Spinal cord (tissue), 10 donors: ENCODE results near the gene LMF2. TPM values are rescaled to one million over a fixed set of nuclear protein-coding genes. Genes with fewer than 3 reads are reported as not detected.

ENCODE experiments used
- DNase-seq, 6 donors: peaks; one replicate each; pipeline versions ENCODE4 v3.0.0 to v3.0.0-alpha.2; 2013 to 2015; ENCODE audit warnings: low spot score in 6 of 6, low read depth in 4 of 6
- H3K27ac ChIP-seq: one replicate; pipeline ENCODE4 v1.5.1; 2013; ENCODE audit warnings: low read depth, low read length, control low read depth
- H3K27me3 ChIP-seq: one replicate; pipeline ENCODE4 v1.6.1; 2013; ENCODE audit warnings: low read length; ENCODE audit not compliant: control insufficient read depth, insufficient read depth
- H3K36me3 ChIP-seq: one replicate; pipeline ENCODE4 v1.6.1; 2013; ENCODE audit warnings: low read length; ENCODE audit not compliant: control insufficient read depth, insufficient read depth
- H3K4me1 ChIP-seq: one replicate; pipeline ENCODE4 v1.6.1; 2013; ENCODE audit warnings: low read length; ENCODE audit not compliant: control insufficient read depth, insufficient read depth
- H3K4me3 ChIP-seq: one replicate; pipeline ENCODE4 v1.5.1; 2013; ENCODE audit warnings: low read depth, low read length, control low read depth
- H3K9me3 ChIP-seq: one replicate; pipeline ENCODE4 v1.6.1; 2013; ENCODE audit warnings: low read length; ENCODE audit not compliant: control insufficient read depth, insufficient read depth
- WGBS: methylation state at CpG from one replicate; pipeline ENCODE4 v1.1.5; 2013; ENCODE audit warnings: missing lambda C conversion rate; ENCODE audit not compliant: insufficient coverage; 5-methylcytosine and 5-hydroxymethylcytosine counted together
- polyA plus RNA-seq, 2 donors: library from polyadenylated mRNA; unstranded; fragments of 120-200 nt; gene quantifications; one replicate each; pipeline ENCODE4 v1.2.1, GENCODE V29; 2013; ENCODE audit not compliant: insufficient read length in 2 of 2
- total RNA-seq, 2 donors: library from RNA; depleted of rRNA in 1 of 2; stranded (reverse); fragments of 120-200 nt in 1 of 2; fragments of >200 nt in 1 of 2; gene quantifications; one replicate each; pipeline versions ENCODE4 v1.2.3 to v1.2.4, GENCODE V29; 2013 to 2014
- donor health status: healthy.

Gene LMF2
- total and polyA plus RNA-seq, 4 donors: 16.0 to 69.6 (median 50.4) TPM

GRCh38 chr22:50505276-50505775 is 2.2 kb downstream of the LMF2 start:
- H3K27ac ChIP-seq: no peak overlapping the region
- peaks cover 51% of the 10 kb centered on the region for H3K36me3 ChIP-seq
- H3K4me1 ChIP-seq: peaks cover 26% of the 10 kb centered on the region
- H3K27me3 ChIP-seq: no peaks in the 10 kb centered on the region
- H3K4me3 ChIP-seq: no peak overlapping the region
- DNase-seq: no peak
- no peaks in the 10 kb centered on the region for H3K9me3 ChIP-seq
- 95% methylated on average over 14 of the region's 14 CpGs for WGBS

GRCh38 chr22:50504369-50505211 is 2.9 kb downstream of the LMF2 start:
- no peak overlapping the region for H3K27ac ChIP-seq
- DNase-seq: no peak
- no peak overlapping the region for H3K4me3 ChIP-seq
- no peaks in the 10 kb centered on the region for H3K27me3 ChIP-seq
- peaks cover 26% of the 10 kb centered on the region for H3K4me1 ChIP-seq
- H3K36me3 ChIP-seq: peaks cover 51% of the 10 kb centered on the region
- H3K9me3 ChIP-seq: no peaks in the 10 kb centered on the region
- WGBS: 93% methylated on average over 30 of the region's 44 CpGs

GRCh38 chr22:50503475-50504145 is 3.9 kb downstream of the LMF2 start:
- Histone ChIP-seq H3K36me3 (peaks cover 51% of the 10 kb centered on the region), H3K27me3 (no peaks in the 10 kb centered on the region), H3K4me1 (peaks cover 26% of the 10 kb centered on the region), H3K9me3 (no peaks in the 10 kb centered on the region), H3K27ac (no peak overlapping the region), H3K4me3 (no peak overlapping the region)
- 97% methylated on average over 14 of the region's 26 CpGs for WGBS
- DNase-seq: no peak

- DNase-seq: peak in 1 of 6 donors; percentile 38
- 82% methylated on average over 22 of the region's 24 CpGs for WGBS
- H3K4me3 ChIP-seq: no peak overlapping the region
- peaks cover 51% of the 10 kb centered on the region for H3K36me3 ChIP-seq
- H3K4me1 ChIP-seq: peaks cover 26% of the 10 kb centered on the region
- no peaks in the 10 kb centered on the region for H3K27me3 ChIP-seq
- no peaks in the 10 kb centered on the region for H3K9me3 ChIP-seq
- H3K27ac ChIP-seq: peak overlapping the region; percentile 36
Observed at GRCh38 chr22:50502628-50503474, 4.7 kb downstream of the LMF2 start.

GRCh38 chr22:50502096-50502495 is 5.4 kb downstream of the LMF2 start:
- H3K9me3 ChIP-seq: no peaks in the 10 kb centered on the region
- no peaks in the 10 kb centered on the region for H3K27me3 ChIP-seq
- H3K4me1 ChIP-seq: peaks cover 24% of the 10 kb centered on the region
- H3K36me3 ChIP-seq: peaks cover 51% of the 10 kb centered on the region
- 87% methylated on average over 6 of the region's 6 CpGs for WGBS
- no peak overlapping the region for H3K27ac ChIP-seq
- no peak overlapping the region for H3K4me3 ChIP-seq
- no peak for DNase-seq

GRCh38 chr22:50500452-50500851 is 7.0 kb downstream of the LMF2 start:
- H3K27me3 ChIP-seq: no peaks in the 10 kb centered on the region
- H3K9me3 ChIP-seq: no peaks in the 10 kb centered on the region
- no peak overlapping the region for H3K4me3 ChIP-seq
- no peak overlapping the region for H3K27ac ChIP-seq
- peaks cover 38% of the 10 kb centered on the region for H3K36me3 ChIP-seq
- 88% methylated on average over 9 of the region's 12 CpGs for WGBS
- no peak for DNase-seq
- peaks cover 11% of the 10 kb centered on the region for H3K4me1 ChIP-seq

GRCh38 chr22:50498322-50498890 is 9.1 kb downstream of the LMF2 start:
- no peaks in the 10 kb centered on the region for H3K27me3 ChIP-seq
- peaks cover 18% of the 10 kb centered on the region for H3K36me3 ChIP-seq
- no peak overlapping the region for H3K27ac ChIP-seq
- no peaks in the 10 kb centered on the region for H3K9me3 ChIP-seq
- 13% methylated on average over 11 of the region's 13 CpGs for WGBS
- peaks cover 11% of the 10 kb centered on the region for H3K4me1 ChIP-seq
- no peak overlapping the region for H3K4me3 ChIP-seq
- peak in 2 of 6 donors; percentile 53 to 61 for DNase-seq

GRCh38 chr22:50497093-50497492 is 10.4 kb downstream of the LMF2 start:
- peaks cover 5% of the 10 kb centered on the region for H3K36me3 ChIP-seq

More at GRCh38 chr22:50497093-50497492, 10.4 kb downstream of the LMF2 start:
- WGBS: 68% methylated on average over 2 of the region's 6 CpGs
- Histone ChIP-seq H3K4me3 (no peak overlapping the region), H3K27me3 (no peaks in the 10 kb centered on the region), H3K4me1 (peaks cover under 1% of the 10 kb centered on the region), H3K27ac (no peak overlapping the region), H3K9me3 (no peaks in the 10 kb centered on the region)
- no peak for DNase-seq
